ENCODE data around the gene DZIP1L. TPM values are rescaled to one million over a fixed set of nuclear protein-coding genes. Genes with fewer than 3 reads are reported as not detected.

Gene DZIP1L
- total RNA-seq, 1 donor from 2014 or later, result 26.6 TPM

- H3K4me3 Mint-ChIP-seq, result no peak overlapping the region
- H3K36me3 Mint-ChIP-seq (ENCODE audit: low read depth), result no peaks in the 10 kb centered on the region
- H3K27me3 Mint-ChIP-seq (ENCODE audit: low read depth), result no peaks in the 10 kb centered on the region
- H3K4me1 Mint-ChIP-seq, result peaks cover 1% of the 10 kb centered on the region
- no peak for DNase-seq (ENCODE audit: low read depth, low spot score)
- no peak for TF ChIP-seq CTCF (conservative IDR thresholded peaks at IDR 0.05)
- H3K27ac Mint-ChIP-seq (ENCODE audit: unreplicated experiment), result no peak overlapping the region
- H3K9me3 Mint-ChIP-seq, result peaks cover 3% of the 10 kb centered on the region
These were observed 25.5 kb upstream of the DZIP1L start for GRCh38 chr3:138140940-138141339.

- Mint-ChIP-seq H3K36me3 (ENCODE audit: low read depth) (no peaks in the 10 kb centered on the region), H3K27me3 (ENCODE audit: low read depth) (no peaks in the 10 kb centered on the region), H3K27ac (ENCODE audit: unreplicated experiment) (no peak overlapping the region), H3K9me3 (peaks cover 3% of the 10 kb centered on the region), H3K4me3 (no peak overlapping the region), H3K4me1 (peaks cover 8% of the 10 kb centered on the region)
- no peak for TF ChIP-seq CTCF (conservative IDR thresholded peaks at IDR 0.05)
- DNase-seq (ENCODE audit: low read depth, low spot score), result no peak
These were observed 24.3 kb upstream of the DZIP1L start for GRCh38 chr3:138139691-138140090.

GRCh38 chr3:138137861-138138260, 22.5 kb upstream of the DZIP1L start:
- H3K27ac Mint-ChIP-seq (ENCODE audit: unreplicated experiment), result no peak overlapping the region
- no peaks in the 10 kb centered on the region for H3K36me3 Mint-ChIP-seq (ENCODE audit: low read depth)
- DNase-seq (ENCODE audit: low read depth, low spot score), result no peak
- no peak overlapping the region for H3K4me3 Mint-ChIP-seq
- no peaks in the 10 kb centered on the region for H3K9me3 Mint-ChIP-seq
- H3K4me1 Mint-ChIP-seq, result peaks cover 8% of the 10 kb centered on the region
- H3K27me3 Mint-ChIP-seq (ENCODE audit: low read depth), result no peaks in the 10 kb centered on the region
- no peak for TF ChIP-seq CTCF (conservative IDR thresholded peaks at IDR 0.05)

- Mint-ChIP-seq H3K36me3 (ENCODE audit: low read depth) (no peaks in the 10 kb centered on the region), H3K4me3 (no peak overlapping the region), H3K4me1 (peaks cover 8% of the 10 kb centered on the region), H3K9me3 (no peaks in the 10 kb centered on the region), H3K27me3 (ENCODE audit: low read depth) (no peaks in the 10 kb centered on the region), H3K27ac (ENCODE audit: unreplicated experiment) (no peak overlapping the region)
- no peak for DNase-seq (ENCODE audit: low read depth, low spot score)
- TF ChIP-seq CTCF (conservative IDR thresholded peaks at IDR 0.05), result no peak
These were observed 20.8 kb upstream of the DZIP1L start for GRCh38 chr3:138136201-138136600.

GRCh38 chr3:138135833-138136194, 20.4 kb upstream of the DZIP1L start:
- Mint-ChIP-seq H3K4me1 (peaks cover 8% of the 10 kb centered on the region), H3K27me3 (ENCODE audit: low read depth) (no peaks in the 10 kb centered on the region), H3K27ac (ENCODE audit: unreplicated experiment) (no peak overlapping the region), H3K36me3 (ENCODE audit: low read depth) (no peaks in the 10 kb centered on the region), H3K9me3 (no peaks in the 10 kb centered on the region), H3K4me3 (no peak overlapping the region)
- TF ChIP-seq CTCF (conservative IDR thresholded peaks at IDR 0.05), result no peak
- DNase-seq (ENCODE audit: low read depth, low spot score), result no peak

All from neural crest cell (in vitro differentiated cells).